ENCODE measurements around the gene CEP85. TPM values are rescaled to one million over a fixed set of nuclear protein-coding genes. Genes with fewer than 3 reads are reported as not detected.

The CEP85 gene
- total RNA-seq, 1 experiment from 2014 or later = 38.6 TPM

DNA sequence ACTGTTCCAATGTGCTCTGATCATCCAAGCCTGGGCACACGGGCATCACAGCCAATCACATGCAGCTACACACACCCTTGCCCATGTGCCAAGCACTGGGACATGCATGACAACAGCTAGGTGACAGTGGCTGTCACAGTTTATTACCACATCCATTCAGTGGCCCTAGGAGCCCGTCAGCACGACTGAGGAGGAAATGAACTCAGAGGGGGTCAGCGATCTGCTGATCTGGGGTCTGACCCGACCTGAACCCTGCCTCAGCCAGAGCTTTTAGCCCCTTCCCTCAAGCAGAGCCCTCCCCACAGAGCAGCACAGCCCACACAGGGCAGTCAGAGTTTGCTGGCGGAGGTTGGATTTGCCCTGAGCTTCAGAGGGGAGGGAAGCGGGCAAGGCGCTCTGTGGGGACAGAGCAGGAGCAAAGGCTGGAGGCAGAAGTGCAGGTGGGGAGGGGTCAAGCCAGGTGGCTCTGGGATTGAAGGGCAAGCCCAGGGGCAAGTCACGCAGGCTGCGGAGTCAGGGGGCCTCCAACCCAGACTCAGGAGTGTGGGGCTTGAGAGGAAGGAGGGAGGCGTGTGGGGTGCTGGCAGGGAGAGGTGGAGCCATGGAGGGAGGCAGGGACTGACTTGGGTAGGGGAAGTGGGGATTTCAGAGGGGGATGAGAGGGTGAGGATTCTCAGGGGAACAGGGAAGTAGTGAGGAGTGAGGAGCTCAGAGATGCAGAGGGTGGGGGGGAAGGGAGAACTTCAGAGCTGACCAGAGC lies 56.3 kb downstream of the CEP85 start:
- Mint-ChIP-seq H3K4me1 (peaks cover 22 to 35% of the 10 kb centered on the region in 2 experiments), H3K36me3 (ENCODE audit: insufficient read depth in 1 of 3, low read depth in 3 of 3) (peaks cover 0 to 2% (median 0%) of the 10 kb centered on the region in 3 experiments; a peak in 1 of 7 replicates), H3K27ac (peak overlapping the region; percentile 34 to 84 (median 64); a peak in 4 of 7 replicates), H3K4me3 (peak overlapping the region in 1 of 2 experiments; percentile 41; a peak in 3 of 5 replicates), H3K27me3 (ENCODE audit: low read depth) (no peaks in the 10 kb centered on the region), H3K9me3 (no peaks in the 10 kb centered on the region)
- no peak overlapping the region for H3K9ac ChIP-seq (ENCODE audit: extremely low read depth, insufficient read length, low read length)
- H4K5ac ChIP-seq (ENCODE audit: insufficient read length, low read depth, low read length) = no peak overlapping the region
- no peaks in the 10 kb centered on the region for H3K79me1 ChIP-seq (ENCODE audit: insufficient read depth, low read depth, low read length, poor library complexity, severe bottlenecking)
- peaks cover 3% of the 10 kb centered on the region; the same call in 1 of the 2 replicates for H3K4me1 ChIP-seq (ENCODE audit: insufficient read depth, low read length)
- H2BK20ac ChIP-seq (ENCODE audit: low read depth, low read length, poor library complexity, severe bottlenecking) = no peak overlapping the region
- no peaks in the 10 kb centered on the region for H4K20me1 ChIP-seq (ENCODE audit: control insufficient read depth, insufficient read depth, insufficient read length)
- no peaks in the 10 kb centered on the region for H3K27me3 ChIP-seq (ENCODE audit: insufficient read depth, low read length)
- no peak overlapping the region for H3K4me2 ChIP-seq (ENCODE audit: insufficient read depth, insufficient read length, low read length)
- H2AFZ ChIP-seq (ENCODE audit: low read length) = no peak overlapping the region
- H3K23ac ChIP-seq (ENCODE audit: insufficient read length, low read depth, low read length) = no peak overlapping the region
- peak overlapping the region; percentile 21 for H3K18ac ChIP-seq (ENCODE audit: insufficient read length, low read depth, low read length)
- H3T11ph ChIP-seq (ENCODE audit: low read length) = no peak overlapping the region
- no CpG with 5 or more reads among the region's 11 CpGs for WGBS (ENCODE audit: extremely low coverage, insufficient read length, low lambda C conversion rate)
- H4K91ac ChIP-seq (ENCODE audit: insufficient read length, low read depth, low read length) = no peak overlapping the region
- no peak for DNase-seq
- H3K23me2 ChIP-seq (ENCODE audit: insufficient read length, low read depth, low read length, poor library complexity, severe bottlenecking) = no peaks in the 10 kb centered on the region
- H4K8ac ChIP-seq (replicated peaks; ENCODE audit: insufficient read length, low read depth, low read length) = no peak overlapping the region
- no peak overlapping the region for H2BK15ac ChIP-seq (ENCODE audit: low read depth, low read length)
- H3K9me3 ChIP-seq (ENCODE audit: control insufficient read depth, low read depth, low read length) = no peaks in the 10 kb centered on the region
- H3K27ac ChIP-seq (ENCODE audit: insufficient read length, low read depth, low read length) = no peak overlapping the region
- no peak overlapping the region for H3K56ac ChIP-seq (ENCODE audit: insufficient read length, low read depth, low read length)
- no peak overlapping the region for H3K4ac ChIP-seq (ENCODE audit: low read depth, low read length)
- no peak overlapping the region; the same call in 1 of the 2 replicates for H3K14ac ChIP-seq (ENCODE audit: insufficient read depth, low read length)
- TF ChIP-seq, protein P1, sequence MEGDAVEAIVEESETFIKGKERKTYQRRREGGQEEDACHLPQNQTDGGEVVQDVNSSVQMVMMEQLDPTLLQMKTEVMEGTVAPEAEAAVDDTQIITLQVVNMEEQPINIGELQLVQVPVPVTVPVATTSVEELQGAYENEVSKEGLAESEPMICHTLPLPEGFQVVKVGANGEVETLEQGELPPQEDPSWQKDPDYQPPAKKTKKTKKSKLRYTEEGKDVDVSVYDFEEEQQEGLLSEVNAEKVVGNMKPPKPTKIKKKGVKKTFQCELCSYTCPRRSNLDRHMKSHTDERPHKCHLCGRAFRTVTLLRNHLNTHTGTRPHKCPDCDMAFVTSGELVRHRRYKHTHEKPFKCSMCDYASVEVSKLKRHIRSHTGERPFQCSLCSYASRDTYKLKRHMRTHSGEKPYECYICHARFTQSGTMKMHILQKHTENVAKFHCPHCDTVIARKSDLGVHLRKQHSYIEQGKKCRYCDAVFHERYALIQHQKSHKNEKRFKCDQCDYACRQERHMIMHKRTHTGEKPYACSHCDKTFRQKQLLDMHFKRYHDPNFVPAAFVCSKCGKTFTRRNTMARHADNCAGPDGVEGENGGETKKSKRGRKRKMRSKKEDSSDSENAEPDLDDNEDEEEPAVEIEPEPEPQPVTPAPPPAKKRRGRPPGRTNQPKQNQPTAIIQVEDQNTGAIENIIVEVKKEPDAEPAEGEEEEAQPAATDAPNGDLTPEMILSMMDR (conservative IDR thresholded peaks at IDR 0.05) = no peak
- no peak overlapping the region for H2BK120ac ChIP-seq (ENCODE audit: low read depth, low read length, poor library complexity, severe bottlenecking)
- no peak overlapping the region for H2BK5ac ChIP-seq (ENCODE audit: insufficient read length, low read length)
- no peak overlapping the region for H2BK12ac ChIP-seq (ENCODE audit: insufficient read length, low read depth, low read length)
- no peak overlapping the region for H2AK5ac ChIP-seq (ENCODE audit: insufficient read length, low read length)
- no peaks in the 10 kb centered on the region for H3K79me2 ChIP-seq (ENCODE audit: insufficient read depth, low read length)
